HG03064 (cell line): ENCODE measurements around the gene THOC6.
A peak's percentile ranks its signal among the peaks of the same experiment; 100 is the strongest.

Source experiments
- ATAC-seq: cut with Tn5 transposase; IDR thresholded peaks from one replicate; pipeline ENCODE4 v1.9.1; 2021; ENCODE audit warnings: low read depth; ENCODE audit not compliant: unreplicated experiment

THOC6 gene

GRCh38 chr16:2990891-2991290, 32.9 kb upstream of the THOC6 start:
- ATAC-seq = no peak

DNA sequence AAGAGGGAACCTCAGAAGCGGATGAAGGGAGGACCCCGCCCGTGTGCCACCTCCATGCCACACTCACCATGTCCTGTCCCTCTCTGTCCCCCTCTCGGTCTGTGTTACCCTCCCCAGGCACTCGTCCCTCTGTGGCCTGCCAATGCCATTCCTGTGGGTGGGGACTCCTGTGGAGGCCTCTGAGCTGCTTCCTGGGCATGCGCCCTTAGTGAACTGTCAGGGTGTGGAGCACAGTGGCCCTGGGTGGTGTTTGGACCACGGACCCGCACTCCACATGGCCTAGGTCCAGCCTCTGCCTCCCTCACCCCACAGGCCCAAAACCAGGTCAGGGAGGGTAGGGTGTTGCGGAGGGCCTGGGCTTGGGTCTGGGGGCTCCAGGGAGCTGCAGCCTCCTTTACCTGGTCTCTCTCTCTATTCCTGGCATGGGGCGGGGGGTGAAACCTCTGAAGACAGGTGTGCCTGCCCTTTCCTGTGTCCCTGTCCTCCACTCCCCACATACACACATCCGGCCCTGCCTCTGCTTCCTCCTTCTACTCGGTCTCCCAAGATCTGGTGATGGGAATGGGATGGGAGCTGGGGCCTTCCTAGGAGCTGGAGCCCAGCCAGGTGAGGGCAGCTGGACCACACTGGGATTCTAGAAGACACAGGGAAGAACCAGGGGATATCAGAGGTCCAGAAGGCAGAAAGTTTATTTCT, 32.1 kb upstream of the THOC6 start:
- ATAC-seq = no peak

DNA sequence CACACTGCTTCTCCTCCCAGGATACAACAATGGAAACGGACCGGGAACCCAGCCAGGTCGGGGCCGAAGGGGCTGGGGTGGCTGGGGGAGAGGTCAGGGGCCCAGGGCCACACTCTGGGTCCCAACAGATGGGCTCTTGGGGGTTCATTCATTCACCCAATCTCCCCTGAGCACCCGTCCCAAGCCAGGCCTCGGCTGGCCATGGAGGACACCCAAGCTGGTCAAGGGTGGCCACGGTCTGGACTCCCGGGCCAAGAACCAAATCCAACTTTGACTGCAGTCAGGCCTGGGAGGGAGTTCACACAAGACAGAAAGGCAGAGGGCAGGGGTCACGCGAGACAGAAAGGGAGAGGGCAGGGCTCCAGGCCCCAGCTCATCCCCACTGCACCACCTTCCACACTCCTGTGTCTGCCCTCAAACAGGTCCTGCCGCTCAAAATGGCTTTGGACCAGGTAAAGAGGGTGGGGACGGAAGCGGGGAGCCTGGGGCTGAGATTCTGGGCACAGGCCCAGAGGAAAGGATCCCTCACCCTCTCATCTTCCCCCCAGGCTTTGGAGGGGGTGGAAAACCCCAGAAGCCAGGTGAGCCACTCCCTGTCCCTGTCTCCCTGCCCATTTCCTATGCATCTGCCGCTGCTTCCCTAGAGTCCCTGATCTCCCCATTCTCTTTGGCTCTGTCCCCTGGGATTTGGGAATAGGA, 31.3 kb upstream of the THOC6 start:
- no peak for ATAC-seq

GRCh38 chr16:2996298-2996697, 27.5 kb upstream of the THOC6 start:
- ATAC-seq = no peak

DNA sequence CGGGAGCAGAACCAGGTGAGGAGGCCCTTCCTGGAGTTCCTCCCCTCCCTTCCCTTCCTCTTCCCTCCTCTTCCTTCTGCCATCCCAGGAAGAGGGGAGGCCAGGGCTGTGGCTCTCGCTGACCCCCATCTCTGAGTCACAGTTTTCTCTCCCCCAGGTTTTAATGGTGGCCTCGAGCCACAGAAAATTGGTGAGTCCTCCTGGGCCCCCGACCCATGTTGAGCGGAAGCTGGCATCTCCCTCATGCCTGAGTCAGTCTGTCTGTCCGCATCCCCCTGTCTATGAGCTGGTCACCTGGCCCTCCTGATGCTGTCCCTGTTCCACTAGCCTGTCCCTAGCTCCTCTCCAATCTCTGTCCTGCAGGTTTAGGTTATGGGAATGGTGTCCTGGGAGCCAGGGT, 23.9 kb upstream of the THOC6 start:
- ATAC-seq = no peak

DNA sequence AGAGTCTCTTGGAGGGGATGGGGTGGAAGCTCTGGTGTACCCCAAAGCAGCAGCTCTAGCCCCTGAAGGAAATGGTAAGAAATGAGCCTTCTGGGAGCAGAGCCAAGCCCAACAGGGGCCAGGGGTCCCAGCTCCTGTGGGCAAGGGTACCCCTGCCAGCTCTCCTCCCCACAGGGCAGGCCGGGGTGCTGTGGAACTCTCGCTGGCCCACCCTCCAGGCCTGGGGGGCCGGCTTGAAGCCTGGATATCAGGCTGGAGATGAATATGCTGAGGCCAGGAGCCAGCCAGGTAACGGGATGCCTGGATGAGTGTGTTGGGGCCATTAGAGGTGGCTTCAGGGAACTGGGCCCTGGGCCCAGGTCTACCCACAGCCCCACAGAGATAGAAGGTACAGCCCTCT, 23.3 kb upstream of the THOC6 start:
- no peak for ATAC-seq

GRCh38 chr16:3001316-3001715, 22.5 kb upstream of the THOC6 start:
- no peak for ATAC-seq

GRCh38 chr16:3003582-3004270, 20.1 kb upstream of the THOC6 start:
- peak; percentile 93 for ATAC-seq

DNA sequence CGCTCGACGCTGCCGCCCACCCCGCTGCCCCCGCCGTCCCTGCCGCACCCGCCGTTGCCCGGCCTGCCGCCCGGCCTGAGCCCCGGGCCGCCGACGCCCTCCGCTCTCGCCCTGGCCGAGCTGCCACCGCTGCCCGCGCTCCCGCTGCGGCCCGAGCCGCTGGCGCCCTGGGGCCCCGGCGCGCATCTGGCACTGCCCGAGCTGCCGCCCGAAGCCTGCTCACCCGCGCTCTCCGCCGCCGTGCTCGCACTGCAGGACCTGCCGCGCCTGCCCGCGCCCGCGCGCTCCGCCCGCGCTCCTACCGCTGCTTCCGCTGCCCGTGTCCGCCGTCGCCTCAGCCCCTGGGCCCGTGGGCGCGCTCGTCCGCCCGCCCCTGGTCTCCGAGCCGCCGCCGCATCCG, 19.5 kb upstream of the THOC6 start:
- no peak for ATAC-seq

DNA sequence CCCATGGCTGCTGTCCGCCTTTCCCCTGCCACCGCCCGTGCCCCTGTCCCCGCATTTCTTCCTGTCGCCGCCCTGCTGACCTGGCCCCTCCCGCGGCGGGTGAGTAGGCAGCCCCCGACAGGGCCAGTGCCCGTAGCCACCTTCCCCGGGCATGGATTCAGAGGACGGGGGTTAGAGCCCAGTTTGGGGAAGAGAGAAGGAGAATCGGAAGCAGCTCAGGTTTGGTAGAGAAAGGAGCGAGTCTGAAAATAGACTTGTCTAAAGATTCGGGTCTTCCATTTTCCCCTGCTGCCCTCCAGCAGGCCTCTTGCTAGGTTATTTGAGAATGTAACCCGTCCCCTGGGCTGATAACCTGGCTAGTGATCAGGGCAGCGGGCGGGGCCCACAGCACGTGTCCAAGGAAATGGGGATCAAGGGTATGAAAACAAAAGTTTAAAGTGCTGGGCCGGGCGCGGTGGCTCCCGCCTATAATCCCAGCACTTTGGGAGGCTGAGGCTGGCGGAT, 19.0 kb upstream of the THOC6 start:
- ATAC-seq = no peak

DNA sequence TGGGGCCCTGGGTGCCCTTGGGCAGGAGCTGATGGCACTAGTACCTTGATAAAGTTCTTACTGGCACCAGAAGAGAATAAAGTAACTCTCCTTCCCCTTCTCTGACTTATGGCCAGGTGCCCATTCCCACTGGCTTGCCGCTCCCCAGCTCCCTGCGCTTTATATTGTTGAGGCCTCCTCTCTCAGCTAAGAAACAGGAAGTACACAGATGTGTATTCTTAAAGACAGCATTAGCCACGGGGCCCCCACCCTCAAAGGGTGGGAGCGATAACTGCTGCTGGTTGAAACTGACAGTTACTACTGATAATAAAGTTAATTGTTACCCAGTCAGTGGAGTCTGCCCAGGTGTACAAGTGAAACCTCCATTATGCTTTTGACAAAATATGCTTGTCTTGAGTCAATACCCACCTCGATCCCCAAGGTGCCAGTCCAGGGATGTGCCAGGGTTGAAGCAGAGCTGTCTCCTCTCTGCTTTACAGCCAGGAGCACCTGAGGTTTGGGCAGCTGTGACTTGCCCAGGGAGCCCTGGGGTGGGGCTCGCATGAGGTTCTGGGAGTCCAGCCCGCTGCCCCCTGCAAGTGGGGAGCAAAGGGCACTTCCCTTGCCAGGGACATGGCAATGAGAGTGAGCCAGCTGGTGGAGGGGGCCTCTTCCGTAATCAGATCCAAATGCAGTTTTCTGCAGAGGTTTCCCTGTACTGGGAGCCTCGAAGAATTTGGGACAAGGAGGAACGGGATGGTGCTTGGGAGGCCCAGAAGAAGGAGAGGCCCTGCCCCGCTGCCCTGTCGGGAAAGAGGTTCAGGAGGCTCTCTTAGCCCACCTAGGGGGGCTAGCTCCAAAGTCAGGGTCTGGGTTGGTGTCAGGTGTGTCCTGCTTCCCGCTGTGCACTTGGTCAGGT, 16.5 kb upstream of the THOC6 start:
- ATAC-seq = no peak

DNA sequence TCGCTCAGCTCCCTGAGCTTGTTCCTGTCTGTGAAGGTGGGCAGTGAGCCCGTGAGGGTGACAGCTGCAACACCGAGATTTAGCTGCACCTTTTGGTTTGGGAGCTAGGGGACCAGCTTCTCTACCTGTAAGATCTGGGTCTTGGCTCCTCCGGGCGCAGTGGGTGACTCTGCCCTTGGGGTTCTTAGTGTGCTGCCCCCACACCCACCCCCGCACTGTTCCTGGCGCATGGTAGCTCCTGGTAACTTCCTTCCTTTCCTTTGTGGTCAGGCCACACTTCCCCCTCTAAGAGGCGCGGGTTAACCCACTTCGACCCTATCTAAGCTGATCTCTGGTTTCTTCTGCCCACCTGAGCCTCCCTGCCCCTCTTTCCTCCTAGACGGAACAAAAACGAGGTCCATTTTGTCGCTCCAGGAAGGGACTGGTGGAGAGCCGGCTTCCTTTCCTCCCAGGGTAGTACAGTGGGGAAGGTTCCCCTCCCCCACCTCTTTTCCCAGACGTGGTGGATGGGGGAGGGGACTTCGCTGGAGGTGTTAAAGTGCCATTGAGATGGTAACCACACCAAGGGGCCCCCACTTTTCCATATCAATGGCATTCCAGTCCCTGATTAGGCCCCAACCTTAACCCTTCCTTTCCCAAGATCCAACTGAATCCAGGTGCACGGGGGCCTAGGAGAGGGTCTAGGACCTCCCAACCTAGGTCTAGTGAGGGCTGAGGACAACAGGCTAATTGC, 15.7 kb upstream of the THOC6 start:
- ATAC-seq = no peak

GRCh38 chr16:3008690-3009037, 15.2 kb upstream of the THOC6 start:
- ATAC-seq = no peak

- ATAC-seq = no peak
Observed at GRCh38 chr16:3009568-3010390, 14.1 kb upstream of the THOC6 start.

DNA sequence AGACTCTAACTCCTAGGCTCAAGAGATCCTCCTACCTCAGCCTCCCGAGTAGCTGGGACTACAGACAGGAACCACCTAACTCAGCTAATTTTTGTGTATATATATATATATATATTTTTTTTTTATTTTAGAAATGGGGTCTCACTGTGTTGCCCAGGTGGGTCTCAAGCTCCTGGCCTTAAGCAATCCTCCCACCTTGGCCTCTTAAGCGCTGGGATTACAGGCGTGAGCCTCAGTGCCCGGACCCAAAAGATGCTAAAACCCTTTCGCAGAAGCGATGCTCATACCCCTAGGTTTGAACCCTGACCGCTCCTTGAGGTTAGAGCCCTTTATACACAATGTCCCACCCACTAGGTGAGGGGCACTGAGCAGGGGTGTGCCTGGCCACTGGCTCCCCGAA, 13.3 kb upstream of the THOC6 start:
- ATAC-seq = no peak

- ATAC-seq = no peak
Observed at GRCh38 chr16:3012246-3012645, 11.6 kb upstream of the THOC6 start.

DNA sequence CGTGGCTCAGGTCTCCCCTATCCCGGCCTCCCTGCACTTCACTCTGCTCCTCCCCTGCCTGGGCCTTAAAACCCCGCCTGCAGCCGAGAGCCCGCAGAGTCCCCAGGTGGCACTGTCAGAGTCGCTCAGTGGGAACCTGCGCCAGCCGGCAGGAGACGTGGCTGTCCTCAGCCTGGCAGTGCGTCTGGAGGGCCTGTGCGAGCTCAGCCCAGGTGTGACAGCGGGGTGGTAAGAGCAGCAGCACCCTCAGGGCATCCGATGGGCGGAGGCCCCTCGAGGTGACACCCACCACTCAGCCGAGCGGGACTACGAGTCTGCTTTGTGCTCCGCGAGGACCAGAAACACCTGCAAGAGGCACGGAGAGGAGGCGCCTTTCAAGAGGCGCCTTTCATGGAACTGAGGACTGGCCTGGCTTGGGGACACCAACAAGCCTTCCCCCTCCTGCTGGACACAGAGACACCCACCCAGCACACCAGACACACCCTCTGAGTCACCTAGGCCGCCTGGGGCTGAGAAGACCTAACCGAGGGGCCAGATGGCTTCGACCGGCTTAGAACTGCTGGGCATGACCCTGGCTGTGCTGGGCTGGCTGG, 10.9 kb upstream of the THOC6 start, which contains the start of gene CLDN9:
TSS of gene CLDN9 (plus strand) at position 96 of the 593 bp plus-strand sequence. CDS start at position 536, 440 bp downstream.
- no peak for ATAC-seq

GRCh38 chr16:3013491-3013951, 10.3 kb upstream of the THOC6 start:
- ATAC-seq = no peak
